Adrenal gland (tissue), 12 donors: ENCODE measurements around the gene TEKTIP1. TPM values are rescaled to one million over a fixed set of nuclear protein-coding genes. Genes with fewer than 3 reads are reported as not detected.

Source experiments
- DNase-seq, 7 donors: peaks; one replicate each; pipeline ENCODE4 v3.0.0-alpha.2; 2019 to 2020
- H3K27ac ChIP-seq, 5 donors: fragments of 200-600 bp; sonication (generic) in 4 of 5; 1 replicate in 3 of 5; 2 replicates in 2 of 5; pipeline versions ENCODE4 v1.5.1 to v1.8.0; 2016 to 2020; ENCODE audit warnings: mild to moderate bottlenecking in 1 of 5
- H3K27me3 ChIP-seq: fragments of 200-600 bp; 2 replicates; pipeline ENCODE4 v1.8.0; 2021
- H3K36me3 ChIP-seq, 2 donors: fragments of 200-600 bp; replicated peaks in 1 of 2; 1 replicate in 1 of 2; 2 replicates in 1 of 2; pipeline versions ENCODE4 v1.5.1 to v1.8.0; 2018 to 2022
- H3K4me1 ChIP-seq, 2 donors: fragments of 200-600 bp; replicated peaks in 1 of 2; 1 replicate in 1 of 2; 2 replicates in 1 of 2; pipeline versions ENCODE4 v1.5.1 to v1.8.0; 2018 to 2021
- H3K4me3 ChIP-seq, 4 donors: fragments of 200-600 bp; sonication (generic) in 3 of 4; one replicate each; pipeline ENCODE4 v1.5.1; 2016 to 2018
- H3K9me3 ChIP-seq, 3 donors: fragments of 200-600 bp; sonication (generic) in 1 of 3; replicated peaks in 1 of 3; 1 replicate in 2 of 3; 2 replicates in 1 of 3; pipeline versions ENCODE4 v1.5.1 to v1.8.0; 2016 to 2021
- CTCF ChIP-seq, 6 experiments: fragments of 450-650 bp in 4 of 6; fragments of 200-600 bp in 2 of 6; sonication (generic) in 1 of 6; IDR thresholded peaks; 1 replicate in 5 of 6; 2 replicates in 1 of 6; pipeline versions ENCODE4 v1.5.1 to v1.8.0; 2016 to 2021; ENCODE audit warnings: antibody characterized with exemption in 6 of 6, mild to moderate bottlenecking in 2 of 6, moderate library complexity in 1 of 6
- POLR2A ChIP-seq, 2 donors: fragments of 450-650 bp; IDR thresholded peaks; one replicate each; pipeline ENCODE4 v1.6.1; 2017; ENCODE audit warnings: antibody characterized with exemption in 2 of 2, mild to moderate bottlenecking in 2 of 2, moderate library complexity in 1 of 2
- WGBS, 4 donors: extraction: QIAGEN DNeasy Blood & Tissue Kit in 2 of 4; methylation state at CpG; one replicate each; pipeline versions ENCODE4 v1.1.5 to v1.1.7; 2013 to 2017; 5-methylcytosine and 5-hydroxymethylcytosine counted together
- intact Hi-C, 2 donors: fragments of 100-400 bp; cut with DNase I; formaldehyde crosslinking; loops; one replicate each; pipeline versions ENCODE4 v1.14.1 to v1.15.0; 2022 to 2023
- polyA plus RNA-seq, 3 donors: library from polyadenylated mRNA; stranded (reverse); fragments of 200-250 nt in 2 of 3; fragments of 350-450 nt in 1 of 3; fragmentation: Illumina TruSeq in 1 of 3; extraction: RNeasy Lipid Tissue Mini Kit (QIAGEN cat#74804) in 1 of 3; gene quantifications; one replicate each; pipeline ENCODE4 v1.2.3, GENCODE V29; 2013 to 2014
- total RNA-seq, 9 donors: library from RNA; depleted of rRNA in 4 of 9; stranded (reverse); fragments of >200 nt in 4 of 9; fragments of 120-200 nt in 1 of 9; fragmentation: NEBNext Ultra II Directional in 1 of 9; extraction: Animal tissue kit (Norgen Biotek cat#: 25700) in 1 of 9; gene quantifications; one replicate each; pipeline versions ENCODE4 v1.1.0 to v1.2.4, GENCODE V29; 2013 to 2023
- donor health status: healthy with polysubstance abuse.
- donor health status: Bipolar disorder and iron deficiency.
- donor health status: DM: yes; HTN: yes; CAD: no.
- donor health status: DM: no; HTN: no; CAD: no.
- donor health status: DM: no; HTN: no; CAD: no.
- donor health status: DM: yes; HTN: yes; CAD: no.

Gene TEKTIP1
- total and polyA plus RNA-seq, 12 donors, result 0.68 to 3.6 (median 1.4) TPM; not detected in 5

- H3K27ac ChIP-seq, result peak overlapping the region; percentile 64 to 86 (median 79)
- peaks cover 0 to 50% of the 10 kb centered on the region in 2 donors for H3K36me3 ChIP-seq
- H3K27me3 ChIP-seq, result no peaks in the 10 kb centered on the region
- TF ChIP-seq CTCF (IDR thresholded peaks at IDR 0.05), result no peak
- TF ChIP-seq POLR2A (IDR thresholded peaks at IDR 0.05), result no peak
- no peaks in the 10 kb centered on the region for H3K9me3 ChIP-seq
- DNase-seq, result no peak
- H3K4me1 ChIP-seq, result peaks cover 18 to 33% of the 10 kb centered on the region in 2 donors
- 48 to 57% (median 49%) methylated on average over 7 to 10 of the region's 10 CpGs for WGBS, 4 donors
- H3K4me3 ChIP-seq, result no peak overlapping the region
- intact Hi-C loops, result no loop called here
Observed at GRCh38 chr19:3535981-3536380, 3.0 kb upstream of the TEKTIP1 start.

- peak; percentile 83 to 95 (median 91) for DNase-seq
- peak in 1 of 2 donors; percentile 61 for TF ChIP-seq POLR2A (IDR thresholded peaks at IDR 0.05)
- TF ChIP-seq CTCF (IDR thresholded peaks at IDR 0.05), result no peak
- H3K9me3 ChIP-seq, result no peaks in the 10 kb centered on the region
- H3K27me3 ChIP-seq, result no peaks in the 10 kb centered on the region
- intact Hi-C loops, result no loop called here
- peaks cover 0 to 44% of the 10 kb centered on the region in 2 donors for H3K36me3 ChIP-seq
- peaks cover 18 to 33% of the 10 kb centered on the region in 2 donors for H3K4me1 ChIP-seq
- H3K4me3 ChIP-seq, result no peak overlapping the region
- 30 to 50% (median 36%) methylated on average over 16 to 27 of the region's 27 CpGs for WGBS, 4 donors
- peak overlapping the region; percentile 64 to 86 (median 79) for H3K27ac ChIP-seq
Observed at GRCh38 chr19:3536429-3537100, 2.4 kb upstream of the TEKTIP1 start.

- Histone ChIP-seq H3K4me1 (peaks cover 18 to 33% of the 10 kb centered on the region in 2 donors), H3K27ac (peak overlapping the region; percentile 69 to 86 (median 79)), H3K4me3 (no peak overlapping the region), H3K27me3 (no peaks in the 10 kb centered on the region), H3K36me3 (peaks cover 0 to 39% of the 10 kb centered on the region in 2 donors), H3K9me3 (no peaks in the 10 kb centered on the region)
- TF ChIP-seq POLR2A (IDR thresholded peaks at IDR 0.05), result no peak
- TF ChIP-seq CTCF (IDR thresholded peaks at IDR 0.05), result no peak
- 23 to 51% (median 37%) methylated on average over 10 to 13 of the region's 13 CpGs for WGBS, 4 donors
- DNase-seq, result peak in 4 of 7 donors; percentile 50 to 62 (median 56)
- intact Hi-C loops, result no loop called here
Observed at GRCh38 chr19:3537101-3537437, 1.9 kb upstream of the TEKTIP1 start.

GRCh38 chr19:3537438-3538240 lies 1.3 kb upstream of the TEKTIP1 start:
- 63 to 69% (median 67%) methylated on average over 21 to 22 of the region's 22 CpGs for WGBS, 4 donors
- H3K27me3 ChIP-seq, result no peaks in the 10 kb centered on the region
- no peak for TF ChIP-seq POLR2A (IDR thresholded peaks at IDR 0.05)
- no peak for TF ChIP-seq CTCF (IDR thresholded peaks at IDR 0.05)
- peaks cover 0 to 33% of the 10 kb centered on the region in 2 donors for H3K36me3 ChIP-seq
- peak overlapping the region; percentile 69 to 86 (median 79) for H3K27ac ChIP-seq
- intact Hi-C loops, result no loop called here
- H3K9me3 ChIP-seq, result no peaks in the 10 kb centered on the region
- DNase-seq, result peak in 1 of 7 donors; percentile 45
- no peak overlapping the region for H3K4me3 ChIP-seq
- peaks cover 18 to 33% of the 10 kb centered on the region in 2 donors for H3K4me1 ChIP-seq
